Activated CD4-positive, alpha-beta T cell treated with anti-CD3 and anti-CD28 coated beads, Interleukin-2, amount 50 U/mL, for 24 hours (primary cell): ENCODE results near the gene CATSPERD.

Source experiments
- DNase-seq, 2 donors: peaks; one replicate each; pipeline ENCODE4 v3.0.0-alpha.2; 2020; ENCODE audit warnings: low read depth in 1 of 2, low spot score in 1 of 2

Gene CATSPERD

DNA sequence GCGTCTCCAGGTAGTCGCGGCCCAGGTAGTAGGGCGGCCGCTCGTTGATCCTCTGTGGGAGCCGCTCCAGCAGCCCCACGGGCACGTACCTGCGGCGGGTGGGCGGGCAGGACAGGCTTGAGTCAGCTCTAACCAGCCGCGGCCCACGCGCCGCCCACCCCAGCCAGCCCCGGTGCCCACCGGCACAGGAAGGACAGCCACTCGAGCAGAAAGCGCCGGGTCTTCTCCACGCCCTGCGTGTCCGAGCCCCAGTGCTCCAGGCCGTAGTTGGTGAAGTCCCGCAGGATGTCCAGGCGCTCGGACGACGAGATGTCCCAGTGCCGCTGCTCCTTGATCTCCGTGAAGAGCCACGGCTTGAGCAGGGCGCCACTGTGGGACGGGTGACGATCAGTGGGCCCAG is 65.0 kb downstream of the CATSPERD start:
- no peak for DNase-seq

DNA sequence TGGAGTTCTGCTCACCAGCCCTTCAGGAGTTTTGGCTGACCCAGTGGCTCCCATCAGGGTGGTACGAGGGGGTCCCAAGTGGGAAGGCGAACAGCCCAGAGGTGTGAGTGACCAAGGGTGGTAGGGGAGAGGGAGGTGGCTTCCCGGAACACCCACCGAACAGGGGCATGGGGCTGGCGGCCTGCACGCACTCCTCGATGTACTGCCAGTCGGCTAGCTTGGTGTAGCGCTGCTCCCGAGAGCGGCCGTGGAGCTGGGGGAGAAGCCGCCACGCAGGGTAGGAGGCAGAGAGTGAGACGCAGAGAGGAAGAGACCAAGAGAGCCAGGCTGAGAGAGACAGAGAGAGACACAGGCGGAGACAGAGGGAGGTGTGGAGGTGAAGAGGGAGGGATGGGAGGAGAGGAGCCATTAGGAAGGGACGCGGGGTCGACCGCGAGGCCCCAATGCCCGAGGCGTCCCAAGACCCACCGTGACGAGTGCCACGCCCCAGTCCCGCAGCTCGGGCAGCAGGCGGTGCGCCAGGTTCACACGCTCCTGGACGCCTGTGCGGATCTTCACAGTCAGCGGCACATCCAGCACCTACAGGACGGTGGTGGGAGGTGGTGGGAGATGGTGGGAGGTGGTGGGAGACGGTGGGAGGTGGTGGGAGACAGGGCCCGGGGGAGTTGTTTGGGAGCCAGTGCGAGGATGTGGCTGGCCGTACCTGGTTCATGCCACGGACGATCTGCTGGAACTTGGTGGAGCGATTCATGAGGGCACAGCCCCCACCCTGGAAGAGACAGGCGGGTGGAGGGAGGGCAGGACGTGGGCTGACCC is 66.4 kb downstream of the CATSPERD start:
- DNase-seq, result no peak

DNA sequence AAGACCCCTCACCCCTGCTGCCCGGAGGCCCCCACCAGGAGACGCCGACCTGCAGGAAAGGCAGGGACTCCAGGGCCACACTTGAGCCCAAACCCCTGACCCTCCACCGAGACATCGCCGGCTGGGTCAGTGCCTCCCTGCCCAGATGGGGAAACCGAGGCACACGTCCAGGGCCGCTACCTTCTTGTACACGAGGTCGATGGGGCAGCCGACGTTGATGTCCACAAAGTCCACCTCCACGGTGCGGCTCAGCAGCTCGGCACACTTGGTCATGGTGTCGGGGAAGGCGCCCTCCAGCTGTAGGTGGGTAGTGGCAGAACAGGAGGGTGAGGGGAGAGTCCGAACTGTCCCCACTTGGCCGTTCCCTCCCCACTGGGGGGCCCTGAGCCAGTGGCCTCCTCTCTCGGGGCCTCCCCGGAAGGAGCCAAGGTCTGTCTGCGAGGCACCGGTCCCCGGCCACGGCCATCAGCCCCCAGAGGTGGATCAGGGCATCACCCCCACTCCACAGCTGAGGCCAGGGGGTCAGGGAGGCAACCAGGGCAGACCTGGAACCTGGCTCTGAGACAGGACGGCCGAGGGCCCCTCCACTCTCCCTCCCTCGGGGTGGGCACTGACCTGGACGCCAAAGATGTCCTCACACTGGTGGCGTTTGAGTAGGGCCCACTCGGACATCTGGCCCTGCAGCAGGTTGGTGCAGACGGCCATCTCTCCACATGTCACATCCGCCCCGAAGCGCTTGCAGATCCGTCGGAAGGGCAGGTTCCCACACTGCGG is 67.2 kb downstream of the CATSPERD start:
- DNase-seq, result no peak

DNA sequence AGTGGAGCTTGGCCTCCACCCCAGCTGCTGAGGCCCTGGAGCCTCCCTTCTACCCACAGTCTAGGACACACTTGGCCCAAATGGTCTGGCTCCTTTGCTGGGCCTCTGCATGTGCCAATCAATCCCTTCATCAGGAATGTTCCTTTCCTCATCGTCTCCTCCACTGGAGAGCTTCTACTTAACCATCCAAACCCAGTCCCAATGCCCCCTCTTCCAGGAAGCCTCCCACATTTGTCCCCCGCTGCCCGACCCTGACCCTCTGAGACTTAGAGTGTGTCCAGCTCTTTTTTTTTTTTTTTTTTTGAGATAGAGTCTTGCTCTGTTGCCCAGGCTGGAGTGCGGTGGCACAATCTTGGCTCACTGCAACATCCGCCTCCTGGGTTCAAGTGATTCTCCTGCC is 68.0 kb downstream of the CATSPERD start:
- DNase-seq, result no peak

- DNase-seq, result no peak
Observed at GRCh38 chr19:5789351-5789761, 68.9 kb downstream of the CATSPERD start.

GRCh38 chr19:5789886-5790558 is 69.6 kb downstream of the CATSPERD start:
- DNase-seq, result no peak

DNA sequence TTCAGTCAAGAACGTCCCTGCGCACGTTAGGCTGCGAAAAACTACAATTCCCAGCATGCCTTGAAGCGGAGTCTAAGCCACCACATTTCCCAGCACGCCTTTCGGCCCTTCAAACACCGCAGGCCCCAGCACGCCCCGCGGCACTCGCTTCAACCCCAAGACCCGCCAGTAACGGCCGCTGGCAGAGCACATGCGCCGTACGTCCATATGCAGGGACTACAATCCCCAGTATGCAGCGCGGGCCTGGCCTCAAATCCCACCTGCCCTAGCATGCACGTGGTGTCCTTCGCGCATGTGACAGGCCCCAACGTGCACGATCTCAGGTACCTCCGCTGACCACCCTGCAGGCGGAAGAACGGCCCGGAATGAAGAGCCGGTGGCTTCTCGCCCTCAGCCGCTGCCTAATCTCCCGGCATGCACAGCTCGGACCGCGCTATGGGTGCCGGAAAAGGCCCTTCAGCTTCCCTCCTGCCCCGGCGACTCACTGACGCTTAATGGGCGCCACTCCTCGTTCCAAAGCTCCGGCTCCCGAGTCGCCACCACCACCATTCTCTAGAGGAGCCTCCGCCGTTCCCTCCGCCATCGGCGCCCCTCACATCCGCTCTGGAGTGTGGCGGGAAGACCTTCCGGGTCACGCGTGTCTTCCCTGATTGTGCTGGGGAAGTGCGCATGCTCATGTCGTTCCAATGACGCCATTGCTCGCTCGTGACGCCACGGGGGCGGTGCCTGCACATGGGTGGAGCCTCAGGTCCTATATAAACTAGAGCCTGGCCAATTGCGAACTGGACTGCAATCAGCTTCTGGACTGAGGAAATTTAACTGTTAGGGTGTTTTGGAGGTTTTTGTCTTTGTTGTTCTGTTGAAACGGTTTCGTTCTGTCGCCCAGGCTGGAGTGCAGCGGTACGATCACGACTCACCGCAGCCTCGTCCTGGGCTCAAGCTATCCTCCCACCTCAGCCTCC is 70.4 kb downstream of the CATSPERD start, which contains the start of gene DUS3L:
DUS3L (minus strand) TSS at position 605 of the 962 bp plus-strand sequence; CDS start at position 583, 22 bp downstream.
- DNase-seq, result peak; percentile 93 to 95

DNA sequence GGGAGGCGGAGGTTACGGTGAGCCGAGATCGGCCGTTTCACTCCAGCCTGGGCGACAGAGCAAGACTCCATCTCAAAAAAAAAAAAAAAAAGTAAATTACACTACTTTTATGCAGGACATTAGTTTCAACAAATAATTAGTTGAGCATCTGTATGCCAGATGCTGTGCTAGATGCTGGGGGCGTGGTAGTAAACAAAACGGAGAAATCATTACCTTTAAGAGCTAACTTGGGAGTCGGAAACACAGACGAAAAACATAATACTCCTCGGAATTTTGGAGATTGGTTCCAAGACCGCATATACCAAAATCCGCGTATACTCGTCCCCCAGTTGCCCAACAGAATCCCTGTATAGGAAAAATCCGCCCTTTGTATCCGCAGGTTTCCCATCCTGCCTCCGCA is 71.8 kb downstream of the CATSPERD start:
- DNase-seq, result no peak

GRCh38 chr19:5793188-5793587 is 72.8 kb downstream of the CATSPERD start:
- DNase-seq, result no peak

GRCh38 chr19:5795382-5795919 is 75.0 kb downstream of the CATSPERD start:
- DNase-seq, result no peak

DNA sequence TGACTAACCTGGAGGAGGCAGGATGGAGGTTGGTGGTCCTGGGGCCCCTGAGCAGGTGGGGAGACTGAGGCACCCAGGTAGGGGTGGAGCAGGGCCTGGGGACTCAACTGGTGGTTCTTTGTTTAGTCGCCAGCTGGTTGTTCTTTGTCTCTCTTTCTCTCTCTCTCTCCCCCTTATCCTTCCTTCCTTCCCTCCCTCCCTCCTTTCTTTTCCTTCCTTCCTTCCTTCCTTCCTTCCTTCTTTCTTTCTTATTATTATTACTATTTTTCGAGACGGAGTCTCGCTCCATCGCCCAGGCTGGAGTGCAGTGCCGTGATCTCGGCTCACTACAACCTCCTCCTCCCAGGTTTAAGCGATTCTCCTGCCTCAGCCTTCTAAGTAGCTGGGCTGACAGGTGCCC is 77.8 kb downstream of the CATSPERD start:
- no peak for DNase-seq

- no peak for DNase-seq
Observed at GRCh38 chr19:5799247-5800241, 79.1 kb downstream of the CATSPERD start.

- DNase-seq, result no peak
Observed at GRCh38 chr19:5800361-5801270, 80.2 kb downstream of the CATSPERD start.

GRCh38 chr19:5801796-5802619 is 81.6 kb downstream of the CATSPERD start:
- no peak for DNase-seq

GRCh38 chr19:5803441-5803751 is 83.0 kb downstream of the CATSPERD start:
- no peak for DNase-seq

DNA sequence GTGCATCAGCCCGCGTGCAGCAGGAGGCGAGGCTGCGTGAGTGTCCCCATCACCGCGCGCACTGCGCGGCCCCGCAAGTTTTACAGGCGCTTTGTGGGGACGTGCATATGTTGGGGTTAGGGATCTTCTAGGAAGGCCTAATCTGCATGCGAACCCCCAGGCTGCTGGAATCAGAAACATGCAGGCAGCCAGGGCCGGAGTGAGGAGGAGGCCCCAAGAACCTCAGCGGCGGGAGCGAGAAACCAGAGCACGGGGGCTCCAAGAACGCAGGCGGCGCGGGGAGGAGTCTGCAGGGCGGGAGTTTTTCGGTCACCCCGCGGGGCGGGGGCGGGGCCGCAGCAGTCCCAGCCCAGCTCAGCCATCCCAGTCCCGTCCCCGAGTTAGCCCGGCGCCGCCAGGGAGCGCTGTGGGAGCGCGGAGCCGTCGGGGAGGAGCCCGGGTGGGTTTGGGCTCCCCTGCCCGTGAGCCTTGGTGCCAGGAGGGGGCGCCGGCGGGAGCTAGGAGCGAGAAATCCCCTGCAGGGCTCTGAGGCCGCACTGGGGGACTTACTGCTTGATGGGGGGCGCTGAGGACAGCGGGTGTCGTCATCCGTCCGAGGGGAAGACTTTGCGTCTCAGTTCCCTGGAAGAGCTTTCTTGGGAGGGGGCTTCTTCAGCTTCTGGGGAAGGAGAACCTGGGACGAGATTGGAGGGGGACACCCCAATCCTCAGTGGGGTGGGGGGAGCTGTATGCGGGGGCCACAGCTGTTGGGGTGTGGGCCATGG is 83.5 kb downstream of the CATSPERD start:
- peak; percentile 84 to 87 for DNase-seq
